Endothelial cell of umbilical vein (primary cell): Measurements from ENCODE around the gene ACTL10. TPM values are rescaled to one million over a fixed set of nuclear protein-coding genes. Genes with fewer than 3 reads are reported as not detected.
"Not testable (repeated sequence)": the region's sequence is repeated elsewhere in the genome, so short reads cannot be mapped to it uniquely, and the experiment has no call there.

Source experiments
- BruUV-seq: library from RNA; stranded (reverse); fragments of 400-500 nt; replicated peaks from 2 replicates; lab custom pipeline; 2021; lab: Mats Ljungman, UMichigan
- CTCF ChIA-PET: fragments of 300-600, 350-600 bp; sonication (Branson Sonifier 250); formaldehyde crosslinking; loops from one replicate; lab custom pipeline; 2021; ENCODE audit warnings: antibody characterized with exemption, inconsistent platforms; lab: Charles Lee
- POLR2A ChIA-PET: fragments of 300-600, 350-600 bp; sonication (Branson Sonifier 250); formaldehyde crosslinking; loops from one replicate; lab custom pipeline; 2021; ENCODE audit warnings: antibody characterized with exemption, inconsistent platforms; lab: Charles Lee
- DNase-seq: peaks from one replicate; pipeline ENCODE4 v3.0.0-alpha.2; 2011; ENCODE audit warnings: low read depth, low spot score
- FAIRE-seq: peaks from 2 replicates; lab custom pipeline; 2011; peaks lifted over from hg19 to GRCh38; lab: Jason Lieb, UNC
- H2AFZ ChIP-seq: 2 replicates; pipeline ENCODE4 v1.6.0; 2012; ENCODE audit warnings: low read depth, low read length, control low read depth, inconsistent platforms
- H3K27ac ChIP-seq: 2 replicates; pipeline ENCODE4 v1.5.1; 2011; ENCODE audit warnings: low read depth, mild to moderate bottlenecking, control low read depth, low read length, moderate library complexity; ENCODE audit not compliant: insufficient read depth
- H3K27me3 ChIP-seq, 2 experiments: 2 replicates each; pipeline versions ENCODE4 v1.6.0 to v1.6.1; 2011; ENCODE audit warnings: low read length in 2 of 2, mixed read lengths in 1 of 2; ENCODE audit not compliant: control insufficient read depth in 2 of 2, insufficient read depth in 2 of 2
- H3K36me3 ChIP-seq, 2 experiments: 2 replicates in 1 of 2; 3 replicates in 1 of 2; pipeline ENCODE4 v1.5.1; 2011; ENCODE audit warnings: low read length in 2 of 2, mild to moderate bottlenecking in 1 of 2, moderate library complexity in 1 of 2; ENCODE audit not compliant: control insufficient read depth in 2 of 2, insufficient read depth in 2 of 2; ENCODE audit errors: extremely low read depth in 1 of 2
- H3K4me1 ChIP-seq: 3 replicates; pipeline ENCODE4 v1.5.1; 2011; ENCODE audit warnings: mild to moderate bottlenecking, low read length; ENCODE audit not compliant: control insufficient read depth, insufficient read depth; ENCODE audit errors: extremely low read depth
- H3K4me2 ChIP-seq: 2 replicates; pipeline ENCODE4 v1.6.1; 2011; ENCODE audit warnings: low read length, control low read depth, mixed read lengths; ENCODE audit not compliant: insufficient read depth
- H3K4me3 ChIP-seq, 3 experiments: fragments of 200-600 bp in 1 of 3; sonication (generic), shearing (Covaris generic) in 1 of 3; replicated peaks in 1 of 3; 2 replicates each; pipeline ENCODE4 v1.5.1; 2011 to 2016; ENCODE audit warnings: control low read depth in 3 of 3, low read length in 3 of 3, mild to moderate bottlenecking in 2 of 3, inconsistent platforms in 1 of 3, low read depth in 1 of 3, moderate library complexity in 1 of 3; ENCODE audit not compliant: insufficient read depth in 1 of 3
- H3K79me2 ChIP-seq: 2 replicates; pipeline ENCODE4 v1.6.0; 2012; ENCODE audit warnings: low read length, inconsistent platforms; ENCODE audit not compliant: control insufficient read depth, insufficient read depth
- H3K9ac ChIP-seq: replicated peaks from 2 replicates; pipeline ENCODE3; 2011; ENCODE audit warnings: low read length, control low read depth; ENCODE audit not compliant: insufficient read depth; ENCODE audit errors: extremely low read depth
- H3K9me1 ChIP-seq: replicated peaks from 3 replicates; pipeline ENCODE4 v1.6.0; 2011; ENCODE audit warnings: mild to moderate bottlenecking, low read length; ENCODE audit not compliant: control insufficient read depth, insufficient read depth; ENCODE audit errors: extremely low read depth
- H3K9me3 ChIP-seq: replicated peaks from 2 replicates; pipeline ENCODE4 v1.5.1; 2012; ENCODE audit warnings: low read length, inconsistent platforms; ENCODE audit not compliant: control insufficient read depth, insufficient read depth
- H4K20me1 ChIP-seq: replicated peaks from 2 replicates; pipeline ENCODE3; 2011; ENCODE audit warnings: mild to moderate bottlenecking, low read length; ENCODE audit not compliant: control insufficient read depth, insufficient read depth; ENCODE audit errors: extremely low read depth
- FOS ChIP-seq: IDR thresholded peaks from 2 replicates; pipeline ENCODE4 v1.6.1; 2011; ENCODE audit warnings: mild to moderate bottlenecking, low read length, moderate library complexity, borderline replicate concordance; ENCODE audit not compliant: insufficient read depth
- GATA2 ChIP-seq: IDR thresholded peaks from 2 replicates; pipeline ENCODE4 v1.7.0; 2011; ENCODE audit warnings: low read depth, mild to moderate bottlenecking, moderate library complexity, mixed read lengths, low read length; ENCODE audit not compliant: insufficient read length, insufficient read depth
- MYC ChIP-seq: IDR thresholded peaks from one replicate; pipeline ENCODE4 v1.6.1; 2011; ENCODE audit warnings: mild to moderate bottlenecking, low read depth, low read length
- POLR2A ChIP-seq: IDR thresholded peaks from 2 replicates; pipeline ENCODE4 v1.6.1; 2012; ENCODE audit warnings: low read depth, mild to moderate bottlenecking, control low read depth, low read length
- POLR2AphosphoS5 ChIP-seq: IDR thresholded peaks from 2 replicates; pipeline ENCODE4 v1.6.1; 2012; ENCODE audit warnings: low read depth, mild to moderate bottlenecking, control low read depth, low read length, moderate library complexity; ENCODE audit not compliant: insufficient read depth
- dilution Hi-C: fragments of 300-500 bp; cut with MboI; formaldehyde crosslinking; loops from one replicate; pipeline ENCODE4 v1.15.0; 2019; ENCODE audit warnings: low sequenced_read_pairs; ENCODE audit not compliant: extremely low pct_ligation_motif_present
- intact Hi-C: fragments of 100-400 bp; cut with micrococcal nuclease; formaldehyde crosslinking; loops from one replicate; pipeline ENCODE4 v1.10.0; 2022
- polyA plus RNA-seq, 4 experiments: library from polyadenylated mRNA; depleted of rRNA in 3 of 4; stranded (reverse) in 3 of 4; unstranded in 1 of 4; fragments of >200 nt; gene quantifications; 2 replicates each; pipeline versions ENCODE4 v1.2.1 to v1.2.3, GENCODE V29; 2011 to 2012; ENCODE audit warnings: missing spikeins in 1 of 4
- total RNA-seq: library from RNA; stranded (reverse); gene quantifications from 2 replicates; pipeline ENCODE4 v1.2.3, GENCODE V29; 2021

Gene ACTL10
- total and polyA plus RNA-seq, 2 donors (not counting 3 experiments of a cell fraction or from before 2014, with no cell fraction given): 0.92 to 1.4 TPM

DNA sequence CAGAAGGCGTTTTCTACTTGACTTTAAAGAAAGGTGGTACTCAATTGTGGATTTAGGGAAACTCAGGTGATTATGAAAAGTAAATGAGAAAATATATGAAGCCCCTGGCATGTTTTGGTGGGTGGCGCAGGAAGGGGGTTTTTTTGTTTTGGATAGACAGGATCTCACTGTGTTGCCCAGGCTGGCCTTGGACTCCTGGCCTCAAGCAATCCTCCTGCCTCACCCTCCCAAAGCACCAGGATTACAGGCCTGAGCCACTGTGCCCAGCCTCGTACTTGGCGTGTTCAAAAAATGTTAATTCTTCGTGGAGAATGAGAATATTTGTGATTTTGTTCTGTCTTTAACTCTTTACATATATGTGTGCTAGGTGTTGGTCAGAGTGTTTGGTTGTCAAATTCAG lies 36.8 kb upstream of the ACTL10 start:
- peaks cover 0 to 6% of the 10 kb centered on the region in 2 experiments for H3K36me3 ChIP-seq

DNA sequence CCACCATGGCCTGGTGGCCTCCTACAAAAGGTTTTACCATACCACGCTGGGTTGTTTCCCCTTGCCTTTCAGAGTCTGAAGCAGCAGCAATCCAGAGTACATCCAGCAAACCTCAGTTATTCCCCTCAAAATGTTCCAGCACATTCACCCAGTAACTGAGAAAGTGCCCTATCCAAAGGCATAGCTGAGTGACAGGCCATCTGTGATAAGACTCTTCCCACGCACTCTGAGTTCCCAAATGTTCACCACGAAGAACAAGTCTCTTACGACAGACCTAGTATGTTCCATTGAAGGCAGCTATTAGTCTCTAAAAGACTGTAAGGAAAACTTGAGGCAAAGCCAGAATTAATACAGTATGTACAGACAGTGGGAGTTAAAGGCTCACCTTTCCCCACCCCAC lies 36.2 kb upstream of the ACTL10 start:
- Histone ChIP-seq H3K9me1 (no peaks in the 10 kb centered on the region), H4K20me1 (no peaks in the 10 kb centered on the region), H3K9me3 (no peaks in the 10 kb centered on the region), H3K27ac (no peak overlapping the region), H3K4me1 (no peaks in the 10 kb centered on the region), H3K4me2 (no peak overlapping the region), H3K27me3 (no peaks in the 10 kb centered on the region), H3K79me2 (no peaks in the 10 kb centered on the region), H3K9ac (no peak overlapping the region), H2AFZ (no peak overlapping the region), H3K36me3 (peaks cover 0 to 6% of the 10 kb centered on the region in 2 experiments), H3K4me3 (no peak overlapping the region)
- CTCF ChIA-PET: no interaction called here
- DNase-seq (no peak), FAIRE-seq (no peak)
- dilution Hi-C loops: no loop called here
- no TSS peak for BruUV-seq
- no peak for TF ChIP-seq MYC
- TF ChIP-seq GATA2: no peak
- TF ChIP-seq POLR2A: no peak
- no peak for TF ChIP-seq POLR2AphosphoS5
- TF ChIP-seq FOS: no peak
- POLR2A ChIA-PET: no interaction called here
- intact Hi-C loops: no loop called here

More for the DNA sequence above, 36.8 kb upstream of the ACTL10 start:
- intact Hi-C loops: no loop called here
- ChIA-PET POLR2A (no interaction called here), CTCF (no interaction called here)
- DNase-seq: no peak
- TF ChIP-seq MYC: no peak
- no peak overlapping the region for H3K4me3 ChIP-seq
- no peak overlapping the region for H3K4me2 ChIP-seq
- no peaks in the 10 kb centered on the region for H3K27me3 ChIP-seq
- dilution Hi-C loops: no loop called here
- no peaks in the 10 kb centered on the region for H3K4me1 ChIP-seq
- H4K20me1 ChIP-seq: no peaks in the 10 kb centered on the region
- H3K9me3 ChIP-seq: no peaks in the 10 kb centered on the region
- no peak overlapping the region for H3K27ac ChIP-seq
- no peaks in the 10 kb centered on the region for H3K9me1 ChIP-seq
- BruUV-seq: no TSS peak
- H2AFZ ChIP-seq: no peak overlapping the region
- no peak overlapping the region for H3K9ac ChIP-seq
- FAIRE-seq: no peak
- H3K79me2 ChIP-seq: no peaks in the 10 kb centered on the region

DNA sequence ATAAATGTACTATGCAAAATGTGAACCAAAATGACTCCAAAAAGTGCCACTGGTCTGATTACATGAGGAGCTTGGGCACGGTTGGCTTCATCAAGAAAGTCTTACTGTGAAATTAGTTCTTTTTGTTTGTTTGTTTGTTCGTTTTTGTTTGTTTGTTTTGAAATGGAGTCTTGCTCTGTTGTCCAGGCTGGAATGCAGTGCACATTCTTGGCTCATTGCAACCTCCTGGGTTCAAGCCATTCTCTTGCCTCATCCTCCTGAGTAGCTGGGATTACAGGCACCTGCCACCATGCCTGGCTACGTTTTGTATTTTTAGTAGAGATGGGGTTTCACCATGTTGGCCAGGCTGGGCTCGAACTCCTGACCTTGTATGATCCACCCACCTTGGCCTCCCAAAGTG lies 34.8 kb upstream of the ACTL10 start:
- H2AFZ ChIP-seq, H3K36me3 ChIP-seq, H3K9me1 ChIP-seq, H3K9ac ChIP-seq, H3K4me3 ChIP-seq, dilution Hi-C loops, DNase-seq, H3K27me3 ChIP-seq, H3K4me1 ChIP-seq, FAIRE-seq, H3K27ac ChIP-seq, H3K4me2 ChIP-seq, BruUV-seq, H3K9me3 ChIP-seq, intact Hi-C loops, H3K79me2 ChIP-seq, H4K20me1 ChIP-seq: not testable (repeated sequence)
- POLR2A ChIA-PET: interaction anchor here (0.5 kb wide), 1 partner anchor 763 kb away, joined by 9 read pairs; no protein-coding TSS in a partner anchor
- CTCF ChIA-PET: interaction anchor here (0.7 kb wide), 1 partner anchor 131 kb away, joined by 4 read pairs; no protein-coding TSS in a partner anchor
